Measurements from ENCODE around the gene SLC66A3. TPM values are rescaled to one million over a fixed set of nuclear protein-coding genes. Genes with fewer than 3 reads are reported as not detected.

SLC66A3 gene
- total RNA-seq, 1 donor, result 68.8 TPM

GRCh38 chr2:11118761-11119160 is 36.5 kb upstream of the SLC66A3 start:
- TF ChIP-seq CTCF (IDR thresholded peaks at IDR 0.05; ENCODE audit: extremely low read depth, low read depth, low read length), result no peak
- no peak for DNase-seq (ENCODE audit: insufficient read length, low spot score, missing footprints)
- no peaks in the 10 kb centered on the region for H3K4me1 ChIP-seq (ENCODE audit: insufficient read depth, low read length)
- no peak overlapping the region for H2AFZ ChIP-seq (ENCODE audit: low read length)
- no peak overlapping the region for H3K27ac ChIP-seq (ENCODE audit: low read depth, low read length)
- no peaks in the 10 kb centered on the region for H3K79me2 ChIP-seq (ENCODE audit: insufficient read depth, low read length)
- no peaks in the 10 kb centered on the region for H3K36me3 ChIP-seq (ENCODE audit: insufficient read depth, low read length)
- H3K27me3 ChIP-seq (ENCODE audit: insufficient read depth, low read length), result peaks cover 14% of the 10 kb centered on the region
- H3K9me3 ChIP-seq (ENCODE audit: low read depth, low read length), result no peaks in the 10 kb centered on the region
- no peaks in the 10 kb centered on the region for H4K20me1 ChIP-seq (ENCODE audit: insufficient read depth, low read length)
- no peak overlapping the region for H3K4me2 ChIP-seq (ENCODE audit: insufficient read depth, low read length)
- H3K4me3 ChIP-seq (ENCODE audit: insufficient read depth, low read length), result no peak overlapping the region

GRCh38 chr2:11121099-11121822 is 34.0 kb upstream of the SLC66A3 start:
- H3K27ac ChIP-seq (ENCODE audit: low read depth, low read length), result no peak overlapping the region
- peak; percentile 77 for DNase-seq (ENCODE audit: insufficient read length, low spot score, missing footprints)
- peak overlapping the region; percentile 42 for H3K4me3 ChIP-seq (ENCODE audit: insufficient read depth, low read length)
- H3K27me3 ChIP-seq (ENCODE audit: insufficient read depth, low read length), result peaks cover 19% of the 10 kb centered on the region
- H3K4me2 ChIP-seq (ENCODE audit: insufficient read depth, low read length), result peak overlapping the region; percentile 32
- H2AFZ ChIP-seq (ENCODE audit: low read length), result peak overlapping the region; percentile 41
- H3K36me3 ChIP-seq (ENCODE audit: insufficient read depth, low read length), result no peaks in the 10 kb centered on the region
- H4K20me1 ChIP-seq (ENCODE audit: insufficient read depth, low read length), result no peaks in the 10 kb centered on the region
- no peaks in the 10 kb centered on the region for H3K9me3 ChIP-seq (ENCODE audit: low read depth, low read length)
- no peaks in the 10 kb centered on the region for H3K79me2 ChIP-seq (ENCODE audit: insufficient read depth, low read length)
- TF ChIP-seq CTCF (IDR thresholded peaks at IDR 0.05; ENCODE audit: extremely low read depth, low read depth, low read length), result no peak
- no peaks in the 10 kb centered on the region for H3K4me1 ChIP-seq (ENCODE audit: insufficient read depth, low read length)

GRCh38 chr2:11121823-11122155 is 33.5 kb upstream of the SLC66A3 start:
- peak overlapping the region; percentile 32 for H3K4me2 ChIP-seq (ENCODE audit: insufficient read depth, low read length)

More at GRCh38 chr2:11121823-11122155, 33.5 kb upstream of the SLC66A3 start:
- peaks cover 19% of the 10 kb centered on the region for H3K27me3 ChIP-seq (ENCODE audit: insufficient read depth, low read length)
- H4K20me1 ChIP-seq (ENCODE audit: insufficient read depth, low read length), result no peaks in the 10 kb centered on the region
- H3K36me3 ChIP-seq (ENCODE audit: insufficient read depth, low read length), result no peaks in the 10 kb centered on the region
- H3K79me2 ChIP-seq (ENCODE audit: insufficient read depth, low read length), result no peaks in the 10 kb centered on the region
- H2AFZ ChIP-seq (ENCODE audit: low read length), result peak overlapping the region; percentile 41
- no peak overlapping the region for H3K27ac ChIP-seq (ENCODE audit: low read depth, low read length)
- no peak for DNase-seq (ENCODE audit: insufficient read length, low spot score, missing footprints)
- no peak for TF ChIP-seq CTCF (IDR thresholded peaks at IDR 0.05; ENCODE audit: extremely low read depth, low read depth, low read length)
- no peaks in the 10 kb centered on the region for H3K4me1 ChIP-seq (ENCODE audit: insufficient read depth, low read length)
- H3K4me3 ChIP-seq (ENCODE audit: insufficient read depth, low read length), result peak overlapping the region; percentile 42
- no peaks in the 10 kb centered on the region for H3K9me3 ChIP-seq (ENCODE audit: low read depth, low read length)
